ENCODE results near the gene CACNG4.
"Not testable (repeated sequence)": the region's sequence is repeated elsewhere in the genome, so short reads cannot be mapped to it uniquely, and the experiment has no call there.

Gene CACNG4

GRCh38 chr17:66965801-66966262, 1.3 kb downstream of the CACNG4 start:
- DNase-seq: no peak

- no peak for DNase-seq
These were observed 1.8 kb downstream of the CACNG4 start for GRCh38 chr17:66966298-66966697.

- no peak for DNase-seq
These were observed 2.4 kb downstream of the CACNG4 start for GRCh38 chr17:66966704-66967418.

- no peak for DNase-seq
These were observed 3.5 kb downstream of the CACNG4 start for GRCh38 chr17:66967837-66968543.

GRCh38 chr17:66968916-66969315, 4.4 kb downstream of the CACNG4 start:
- no peak for DNase-seq

- DNase-seq: no peak
These were observed 5.6 kb downstream of the CACNG4 start for GRCh38 chr17:66970140-66970539.

GRCh38 chr17:66970797-66971196, 6.3 kb downstream of the CACNG4 start:
- no peak for DNase-seq

GRCh38 chr17:66971264-66971663, 6.8 kb downstream of the CACNG4 start:
- no peak for DNase-seq

- DNase-seq: no peak
These were observed 7.4 kb downstream of the CACNG4 start for GRCh38 chr17:66971730-66972441.

- not testable (repeated sequence) for DNase-seq
These were observed 7.9 kb downstream of the CACNG4 start for GRCh38 chr17:66972442-66972830.

- no peak for DNase-seq
These were observed 10.7 kb downstream of the CACNG4 start for GRCh38 chr17:66975188-66975587.

GRCh38 chr17:66975614-66976378, 11.3 kb downstream of the CACNG4 start:
- no peak for DNase-seq

GRCh38 chr17:66976379-66976663, 11.8 kb downstream of the CACNG4 start:
- DNase-seq: no peak

GRCh38 chr17:66976781-66977201, 12.3 kb downstream of the CACNG4 start:
- DNase-seq: no peak

- DNase-seq: no peak
These were observed 14.1 kb downstream of the CACNG4 start for GRCh38 chr17:66978514-66979061.

GRCh38 chr17:66980896-66981295, 16.4 kb downstream of the CACNG4 start:
- no peak for DNase-seq

GRCh38 chr17:66981983-66982508, 17.5 kb downstream of the CACNG4 start:
- no peak for DNase-seq

GRCh38 chr17:66983414-66984021, 19.0 kb downstream of the CACNG4 start:
- DNase-seq: no peak

- DNase-seq: no peak
These were observed 20.2 kb downstream of the CACNG4 start for GRCh38 chr17:66984730-66985129.

GRCh38 chr17:66985338-66986237, 21.1 kb downstream of the CACNG4 start:
- no peak for DNase-seq

- DNase-seq: no peak
These were observed 22.2 kb downstream of the CACNG4 start for GRCh38 chr17:66986659-66987058.
